GM21515 (cell line): ENCODE data around the gene FRRS1L.

Experiments used
- ATAC-seq: cut with Tn5 transposase; IDR thresholded peaks from one replicate; pipeline ENCODE4 v1.9.1; 2021; ENCODE audit not compliant: unreplicated experiment

FRRS1L gene

DNA sequence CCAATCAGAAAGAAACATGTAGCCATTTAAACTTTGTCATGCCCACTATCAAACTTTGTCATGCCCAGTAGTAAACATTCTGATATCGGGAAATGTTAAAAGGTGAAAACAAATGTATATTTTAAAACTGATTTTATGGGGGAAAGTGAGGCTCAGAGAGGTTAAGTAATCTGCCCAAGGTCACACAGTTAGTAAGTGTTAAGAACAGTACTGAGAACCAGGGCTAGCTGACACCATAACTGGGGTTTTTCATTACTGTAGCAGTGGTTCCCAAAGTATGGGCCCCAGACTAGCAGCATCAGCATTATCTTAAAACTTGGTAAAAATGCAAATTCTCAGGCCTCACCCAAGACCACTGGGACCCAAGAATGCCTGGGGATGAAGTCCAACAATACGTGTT, 9.9 kb upstream of the FRRS1L start:
- no peak for ATAC-seq

DNA sequence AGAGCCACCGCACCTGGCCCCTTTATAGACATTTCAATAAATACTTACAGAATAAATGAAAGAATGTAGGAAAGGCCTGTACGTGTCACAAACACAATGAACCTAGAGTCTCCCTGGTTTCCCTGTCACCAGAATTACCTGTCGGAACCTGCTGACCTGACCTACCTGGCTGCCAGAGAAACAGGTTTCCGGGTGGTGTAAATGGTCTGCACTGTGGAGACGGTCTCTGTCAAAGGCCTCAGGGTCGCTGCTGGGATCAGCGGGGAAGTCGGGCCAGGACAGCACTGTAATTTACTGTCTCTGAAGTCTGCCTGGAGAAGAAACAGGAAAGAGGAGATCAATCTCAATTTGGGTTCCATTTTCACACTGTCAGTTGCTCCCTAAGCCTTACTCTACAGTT, 9.3 kb upstream of the FRRS1L start:
- ATAC-seq, result no peak

DNA sequence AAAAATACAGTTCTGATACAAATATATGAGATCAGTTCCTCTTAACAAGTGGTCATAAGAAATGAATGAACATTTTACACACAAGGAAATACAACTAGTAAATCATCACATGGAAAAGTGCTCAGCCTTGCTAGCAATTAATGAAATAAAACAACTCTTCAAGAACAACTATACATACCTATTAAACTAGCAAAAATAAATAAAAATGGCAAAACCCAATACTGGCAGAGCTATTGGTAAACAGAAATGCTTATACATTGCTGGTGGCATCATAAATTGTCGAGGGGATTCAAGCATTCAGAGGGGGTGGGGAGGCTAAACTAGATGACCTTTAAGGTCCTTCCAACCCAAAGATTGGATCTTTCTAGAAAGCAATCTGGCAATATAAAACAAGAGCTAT, 5.9 kb upstream of the FRRS1L start:
- no peak for ATAC-seq

DNA sequence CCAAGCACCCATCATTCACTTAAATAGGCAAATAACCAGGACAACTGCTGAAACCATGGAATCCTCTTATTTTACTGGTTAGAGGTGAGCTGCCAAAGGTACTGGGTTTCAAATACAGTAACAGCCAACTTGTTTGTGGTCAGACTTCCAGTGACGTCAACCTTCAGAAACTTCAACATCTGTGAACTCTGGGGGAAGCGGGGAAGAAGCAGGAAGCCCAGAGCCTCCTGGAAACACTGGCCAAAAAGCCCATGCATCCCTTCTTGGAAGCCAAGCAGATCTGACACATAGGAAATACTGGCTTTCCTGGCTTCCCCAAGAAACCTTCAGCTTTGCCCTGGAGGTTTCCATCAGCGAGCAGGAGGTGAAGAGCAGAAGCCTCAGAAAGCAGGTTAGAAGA, 4.9 kb upstream of the FRRS1L start:
- no peak for ATAC-seq

GRCh38 chr9:109168170-109168569, 1.1 kb upstream of the FRRS1L start:
- no peak for ATAC-seq

GRCh38 chr9:109167716-109168115, 667 bp upstream of the FRRS1L start:
- no peak for ATAC-seq

DNA sequence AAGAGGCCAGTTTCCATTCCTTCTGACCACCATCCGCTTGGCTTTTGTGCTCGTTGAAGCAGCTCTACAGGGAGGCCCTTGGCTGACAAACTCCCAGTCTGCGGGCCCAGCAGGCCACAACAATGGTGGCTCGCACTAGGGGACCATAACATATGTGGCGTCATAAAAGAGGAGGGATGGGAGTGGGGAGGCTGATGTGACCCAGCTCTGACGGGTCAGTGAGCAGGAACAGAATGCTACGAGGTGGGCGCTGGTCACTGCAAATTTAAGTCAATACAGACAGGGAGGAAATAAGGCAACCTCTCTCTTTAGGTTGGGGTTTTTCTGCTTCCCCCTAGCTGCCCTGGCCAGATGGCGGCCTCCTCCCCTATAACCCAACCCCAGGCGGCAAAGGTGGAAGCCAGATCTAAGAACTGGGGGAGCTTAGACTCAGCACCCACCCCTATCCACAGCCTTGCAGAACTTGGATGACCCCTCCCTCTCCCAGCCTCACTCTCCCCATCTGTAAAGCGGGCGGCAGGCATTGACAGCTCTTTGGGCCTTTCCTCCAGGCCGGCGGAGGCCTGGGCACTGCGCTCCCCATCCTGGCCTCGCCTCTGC, 778 bp downstream of the FRRS1L start:
- no peak for ATAC-seq

- ATAC-seq, result no peak
These were observed 3.0 kb downstream of the FRRS1L start for GRCh38 chr9:109164042-109164441.

DNA sequence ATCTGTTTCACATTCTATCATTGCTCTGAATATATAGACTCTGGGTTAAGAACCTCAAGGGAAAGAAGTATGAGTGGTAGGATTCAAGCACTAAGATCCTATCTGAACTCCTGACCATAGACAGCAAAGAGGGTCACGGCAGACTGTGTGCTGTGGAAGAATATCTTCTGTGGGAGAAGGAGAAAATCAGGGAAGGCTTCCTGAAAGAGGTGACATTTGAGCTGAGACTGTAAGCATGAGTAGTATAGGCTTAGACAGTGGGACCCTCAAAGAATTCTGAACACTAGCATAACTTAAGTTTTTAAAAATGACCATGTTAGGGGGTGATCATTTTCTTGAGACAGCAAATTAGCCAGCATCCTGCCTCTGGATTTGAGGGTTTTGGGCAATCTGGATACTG, 3.9 kb downstream of the FRRS1L start:
- no peak for ATAC-seq

GRCh38 chr9:109162677-109163076, 4.4 kb downstream of the FRRS1L start:
- ATAC-seq, result no peak

DNA sequence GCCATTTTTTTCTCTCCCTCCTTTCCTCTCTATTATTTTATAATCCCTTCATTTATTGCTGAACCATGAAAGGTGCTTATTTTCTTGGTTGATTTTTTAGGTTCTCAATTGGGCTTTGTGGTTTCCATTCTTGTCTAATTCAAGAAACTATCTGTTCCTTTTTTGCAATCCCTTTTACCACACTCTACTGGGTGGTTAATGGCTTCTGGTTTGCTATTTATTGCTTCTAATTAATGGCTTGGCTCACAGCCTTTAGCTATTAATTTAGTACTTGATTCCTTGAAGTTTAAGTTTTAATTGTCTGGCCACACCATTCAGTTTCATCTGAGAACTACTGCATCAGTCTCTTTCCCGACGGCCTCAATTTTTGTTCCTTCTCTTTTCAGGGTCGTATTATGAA, 5.6 kb downstream of the FRRS1L start:
- ATAC-seq, result no peak

DNA sequence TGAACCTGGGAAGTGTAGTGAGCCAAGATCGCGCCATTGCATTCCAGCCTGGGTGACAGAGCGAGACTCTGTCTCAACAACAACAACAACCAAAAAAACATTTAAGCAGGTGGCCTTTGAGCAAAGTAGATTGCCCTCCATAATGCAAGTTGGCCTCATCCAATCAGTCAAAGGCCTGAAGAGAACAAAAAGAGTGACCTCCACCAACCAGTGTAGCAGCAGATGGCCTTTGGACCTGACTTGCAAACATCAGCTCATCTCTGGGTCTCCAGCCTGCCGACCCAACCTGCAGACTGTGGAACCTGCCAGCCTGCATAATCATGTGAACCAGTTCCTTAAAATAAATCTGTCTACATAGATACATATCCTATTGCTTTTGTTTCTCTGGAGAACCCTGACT, 7.5 kb downstream of the FRRS1L start:
- no peak for ATAC-seq

DNA sequence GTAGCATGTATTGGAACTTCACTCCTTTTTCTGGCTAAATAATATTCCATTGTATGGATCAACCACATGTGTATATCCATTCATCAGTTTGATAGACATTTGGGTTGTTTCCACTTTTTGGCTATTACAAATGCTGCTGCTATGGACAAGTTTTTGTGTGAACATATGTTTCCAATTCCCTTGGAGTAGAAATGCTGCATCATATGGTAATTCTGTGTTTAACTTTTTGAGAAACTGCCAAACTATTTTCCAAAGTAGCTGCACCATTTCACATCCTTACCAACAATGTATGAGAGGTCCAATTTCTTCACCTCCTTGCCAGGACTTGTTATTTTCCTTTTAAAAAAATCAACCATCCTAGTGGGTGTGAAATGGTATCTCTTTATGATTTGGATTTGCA, 8.4 kb downstream of the FRRS1L start:
- ATAC-seq, result no peak

DNA sequence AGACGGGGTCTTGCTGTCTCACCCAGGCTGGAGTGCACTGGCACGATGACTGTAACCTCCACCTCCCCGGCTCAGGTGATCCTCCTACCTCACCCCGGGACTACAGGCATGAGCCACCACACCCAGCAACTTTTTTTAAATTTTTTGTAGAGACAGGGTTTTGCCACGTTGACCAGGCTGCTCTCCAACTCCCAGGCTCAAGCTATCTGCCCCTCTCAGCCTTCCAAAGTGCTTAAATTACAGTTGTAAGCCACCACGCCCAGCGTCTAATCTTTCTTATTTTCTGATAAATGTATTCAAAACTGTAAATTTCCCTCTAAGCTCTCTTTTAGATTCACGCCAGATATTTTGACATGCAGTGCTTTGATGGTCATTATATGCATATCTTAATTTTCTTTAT, 10.3 kb downstream of the FRRS1L start:
- ATAC-seq, result no peak

DNA sequence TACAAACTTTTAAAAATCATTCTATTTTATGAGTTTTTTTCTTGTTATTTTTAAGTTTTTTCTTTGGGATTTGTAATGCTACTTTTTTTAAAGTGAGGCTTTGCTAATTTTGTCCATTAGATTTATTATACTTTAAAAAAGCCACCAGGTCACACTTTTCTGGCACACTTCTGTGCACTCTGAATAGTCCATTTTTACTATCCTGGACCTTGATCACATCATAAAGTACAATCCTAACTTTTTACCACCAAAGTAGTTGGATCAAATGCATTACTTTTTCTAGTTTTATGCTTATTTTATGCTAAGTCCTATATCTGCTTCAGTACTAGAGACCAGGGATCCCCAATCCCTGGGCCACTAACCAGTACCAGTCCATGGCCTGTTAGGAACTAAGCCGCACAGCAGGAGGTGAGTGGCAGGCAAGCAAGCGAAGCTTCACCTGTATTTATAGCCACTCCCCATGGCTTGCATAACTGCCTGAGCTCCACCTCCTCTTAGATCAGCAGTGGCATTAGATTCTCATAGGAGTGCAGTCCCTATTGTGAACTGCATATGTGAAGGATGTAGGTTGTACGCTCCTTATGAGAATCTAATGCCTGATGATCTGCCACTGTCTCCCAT, 16.0 kb downstream of the FRRS1L start:
- ATAC-seq, result no peak

DNA sequence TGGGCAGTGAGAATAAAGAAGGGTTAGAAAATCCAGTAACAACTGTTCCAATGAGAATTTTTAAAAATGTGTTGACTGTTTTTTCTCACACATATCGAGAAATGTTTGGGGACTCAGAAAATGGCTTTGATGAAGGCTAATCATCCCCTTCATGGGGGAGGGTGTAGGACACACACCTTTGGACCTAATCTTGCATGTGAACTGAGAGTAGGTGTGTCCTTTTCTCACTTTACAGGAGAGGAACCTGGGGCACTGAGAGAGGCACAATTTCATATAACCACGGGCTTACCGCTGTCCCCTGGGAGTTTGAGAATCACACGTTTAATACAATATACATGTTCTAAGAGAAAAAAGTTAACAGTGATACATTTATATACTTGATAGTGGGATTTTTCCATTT, 17.3 kb downstream of the FRRS1L start:
- no peak for ATAC-seq

GRCh38 chr9:109149089-109149488, 18.0 kb downstream of the FRRS1L start:
- ATAC-seq, result no peak

- ATAC-seq, result no peak
These were observed 22.0 kb downstream of the FRRS1L start for GRCh38 chr9:109145051-109145450.

DNA sequence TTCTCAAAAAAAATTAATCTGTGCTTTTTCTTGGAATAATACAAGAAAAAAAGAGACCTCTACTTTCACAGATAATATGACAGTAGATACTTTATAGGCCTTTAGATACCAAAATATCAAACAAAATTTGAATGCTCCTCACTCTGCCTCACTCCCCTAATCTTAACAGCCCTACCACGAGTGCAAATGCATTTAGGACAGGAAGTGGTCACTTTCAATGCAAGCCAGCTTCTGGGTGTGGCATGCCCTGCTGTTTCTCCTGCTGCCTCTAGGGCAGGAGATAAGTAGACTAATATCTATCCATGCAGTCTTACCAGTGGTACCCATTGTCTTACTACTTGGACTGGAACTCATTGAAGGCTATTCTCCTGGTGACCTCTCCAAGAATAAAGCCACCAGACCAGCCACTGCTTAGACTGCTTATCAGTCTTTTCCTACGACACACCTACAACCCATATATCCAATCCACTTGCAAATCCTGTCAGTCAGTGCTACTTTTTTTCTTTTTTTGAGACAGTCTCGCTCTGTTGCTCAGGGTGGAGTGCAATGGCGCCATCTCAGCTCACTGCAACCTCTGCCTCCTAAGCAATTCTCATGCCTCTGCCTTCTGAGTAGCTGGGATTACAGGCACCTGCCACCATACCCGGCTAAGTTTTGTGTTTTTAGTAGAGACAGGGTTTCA, 23.0 kb downstream of the FRRS1L start:
- peak; percentile 98 for ATAC-seq

GRCh38 chr9:109141375-109141774, 25.7 kb downstream of the FRRS1L start:
- ATAC-seq, result no peak

DNA sequence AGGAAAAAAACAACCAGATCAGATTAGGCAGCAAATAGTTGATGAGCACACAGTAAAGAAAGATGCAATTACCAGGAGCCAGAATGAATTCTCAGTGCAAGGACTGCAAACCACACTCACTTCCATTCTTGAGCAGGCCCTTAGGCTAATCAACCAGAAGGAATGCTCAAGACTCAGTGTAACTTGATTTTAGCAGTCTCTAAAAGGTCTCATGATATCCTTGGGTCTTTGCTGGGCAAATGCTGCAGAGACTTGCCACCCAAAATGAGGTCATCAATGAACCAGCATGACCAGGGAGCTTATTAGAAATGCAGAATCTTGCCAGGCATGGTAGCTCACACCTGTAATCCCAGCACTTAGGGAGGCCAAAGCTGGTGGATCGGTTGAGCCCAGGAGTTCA, 27.2 kb downstream of the FRRS1L start:
- no peak for ATAC-seq

DNA sequence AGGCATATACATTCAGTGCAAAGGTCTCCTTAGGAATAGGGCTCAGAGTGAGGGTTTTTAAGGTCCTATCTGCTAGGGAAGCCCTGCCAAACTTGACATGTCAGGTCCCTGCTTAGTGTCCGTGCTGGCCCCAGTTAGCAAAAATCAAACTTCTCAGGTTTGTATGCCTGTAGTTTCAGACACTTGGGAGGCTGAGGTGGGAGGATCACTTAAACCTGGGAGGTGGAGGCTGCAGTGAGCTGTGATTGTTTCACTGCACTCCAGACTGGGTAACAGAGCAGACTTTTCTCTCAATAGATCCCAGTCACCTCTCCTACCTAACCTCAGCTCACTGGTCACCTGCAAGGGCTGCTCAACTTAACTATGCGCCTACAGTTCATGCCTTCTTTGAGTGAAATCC, 28.6 kb downstream of the FRRS1L start:
- no peak for ATAC-seq

- ATAC-seq, result no peak
These were observed 32.9 kb downstream of the FRRS1L start for GRCh38 chr9:109134167-109134578.
